Measurements from ENCODE around the gene PDZD2. TPM values are rescaled to one million over a fixed set of nuclear protein-coding genes. Genes with fewer than 3 reads are reported as not detected.

Gene PDZD2
- total RNA-seq, 1 donor from 2014 or later = 1.1 TPM

- H3K9ac ChIP-seq = no peak overlapping the region
- Mint-ChIP-seq H3K4me1 (no peaks in the 10 kb centered on the region), H3K4me3 (no peak overlapping the region), H3K27ac (no peak overlapping the region), H3K9me3 (no peaks in the 10 kb centered on the region), H3K36me3 (no peaks in the 10 kb centered on the region), H3K27me3 (ENCODE audit: insufficient read depth, low read depth) (peaks cover 5% of the 10 kb centered on the region)
- no peak overlapping the region for H3K4me2 ChIP-seq
- H3F3A ChIP-seq (ENCODE audit: low read depth) = no peaks in the 10 kb centered on the region
- no peak for DNase-seq (ENCODE audit: low spot score)
- no peaks in the 10 kb centered on the region for H3K9me3 ChIP-seq (ENCODE audit: low read depth)
- no peaks in the 10 kb centered on the region for H4K20me1 ChIP-seq (ENCODE audit: low read depth)
- H3K27me3 ChIP-seq = no peaks in the 10 kb centered on the region
- no peaks in the 10 kb centered on the region for H3K36me3 ChIP-seq
- no peak overlapping the region for H3K4me3 ChIP-seq
- no peaks in the 10 kb centered on the region for H3K79me2 ChIP-seq (ENCODE audit: low read depth)
- TF ChIP-seq CTCF (IDR thresholded peaks at IDR 0.05) (no peak), EZH2 (IDR thresholded peaks at IDR 0.05) (no peak), EZH2phosphoT487 (IDR thresholded peaks at IDR 0.05) (no peak)
- no peaks in the 10 kb centered on the region for H3K4me1 ChIP-seq
- no peak overlapping the region for H3K27ac ChIP-seq
- no peak overlapping the region for H2AFZ ChIP-seq (replicated peaks)
Observed at GRCh38 chr5:31996909-31997308, 358.0 kb downstream of the PDZD2 start.

DNA sequence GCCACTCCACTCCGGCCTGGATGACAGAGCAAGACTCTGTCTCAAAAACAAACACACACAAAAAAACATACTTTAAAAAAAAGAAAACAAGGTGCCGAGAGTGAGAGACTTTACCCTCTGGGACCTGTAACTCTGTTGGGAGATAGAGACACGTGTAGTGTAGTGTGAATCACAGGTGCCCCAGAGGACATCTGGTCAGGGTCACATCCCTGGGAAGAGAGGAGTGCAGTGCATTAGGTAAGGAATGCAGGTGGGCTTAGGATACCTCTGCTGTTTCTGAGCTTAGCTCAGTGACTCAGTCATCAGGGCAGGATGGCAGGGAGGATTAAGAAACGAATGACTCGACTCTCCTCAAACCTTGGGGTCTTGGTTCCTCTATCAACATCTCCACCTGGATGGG, 360.5 kb downstream of the PDZD2 start:
- Mint-ChIP-seq H3K36me3 (no peaks in the 10 kb centered on the region), H3K27ac (peak overlapping the region; percentile 11), H3K27me3 (ENCODE audit: insufficient read depth, low read depth) (peaks cover 10% of the 10 kb centered on the region), H3K9me3 (no peaks in the 10 kb centered on the region), H3K4me1 (peaks cover 4% of the 10 kb centered on the region), H3K4me3 (no peak overlapping the region)
- no peaks in the 10 kb centered on the region for H3K36me3 ChIP-seq
- TF ChIP-seq CTCF (IDR thresholded peaks at IDR 0.05) (no peak), EZH2 (IDR thresholded peaks at IDR 0.05) (no peak), EZH2phosphoT487 (IDR thresholded peaks at IDR 0.05) (no peak)
- no peaks in the 10 kb centered on the region for H3K27me3 ChIP-seq
- no peaks in the 10 kb centered on the region for H3F3A ChIP-seq (ENCODE audit: low read depth)
- no peaks in the 10 kb centered on the region for H3K4me1 ChIP-seq
- no peak overlapping the region for H3K4me2 ChIP-seq
- no peak overlapping the region for H3K9ac ChIP-seq
- H3K9me3 ChIP-seq (ENCODE audit: low read depth) = no peaks in the 10 kb centered on the region
- no peaks in the 10 kb centered on the region for H4K20me1 ChIP-seq (ENCODE audit: low read depth)
- no peak for DNase-seq (ENCODE audit: low spot score)
- no peak overlapping the region for H2AFZ ChIP-seq (replicated peaks)
- no peaks in the 10 kb centered on the region for H3K79me2 ChIP-seq (ENCODE audit: low read depth)
- H3K27ac ChIP-seq = no peak overlapping the region
- H3K4me3 ChIP-seq = no peak overlapping the region

DNA sequence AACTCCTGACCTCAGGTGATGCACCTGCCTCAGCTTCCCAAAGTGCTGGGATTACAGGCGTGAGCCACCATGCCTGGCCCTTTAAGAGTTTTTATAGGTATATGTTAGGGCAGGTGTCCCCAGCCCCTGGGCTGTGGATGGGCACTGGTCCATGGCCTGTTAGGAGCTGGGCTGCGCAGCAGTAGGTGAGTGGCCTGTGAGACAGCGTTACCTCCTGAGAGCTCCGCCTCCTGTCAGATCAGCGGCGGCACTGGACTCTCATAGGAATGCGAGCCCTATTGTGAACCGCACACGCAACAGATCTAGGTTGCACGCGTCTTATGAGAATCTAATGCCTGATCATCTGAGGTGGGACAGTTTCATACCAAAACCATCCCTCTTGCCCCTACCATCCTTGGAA, 361.8 kb downstream of the PDZD2 start:
- Histone ChIP-seq H2AFZ (replicated peaks) (no peak overlapping the region), H3K4me1 (no peaks in the 10 kb centered on the region), H3K27me3 (no peaks in the 10 kb centered on the region), H3K79me2 (ENCODE audit: low read depth) (no peaks in the 10 kb centered on the region), H3K9me3 (ENCODE audit: low read depth) (no peaks in the 10 kb centered on the region), H3K4me2 (no peak overlapping the region), H3K27ac (no peak overlapping the region), H3F3A (ENCODE audit: low read depth) (no peaks in the 10 kb centered on the region), H3K36me3 (no peaks in the 10 kb centered on the region), H3K4me3 (no peak overlapping the region), H4K20me1 (ENCODE audit: low read depth) (no peaks in the 10 kb centered on the region), H3K9ac (no peak overlapping the region)
- DNase-seq (ENCODE audit: low spot score) = no peak
- Mint-ChIP-seq H3K9me3 (no peaks in the 10 kb centered on the region), H3K27me3 (ENCODE audit: insufficient read depth, low read depth) (peaks cover 10% of the 10 kb centered on the region), H3K4me3 (no peak overlapping the region), H3K36me3 (no peaks in the 10 kb centered on the region), H3K4me1 (peaks cover 4% of the 10 kb centered on the region), H3K27ac (peak overlapping the region; percentile 15)
- TF ChIP-seq EZH2 (IDR thresholded peaks at IDR 0.05) = no peak
- no peak for TF ChIP-seq EZH2phosphoT487 (IDR thresholded peaks at IDR 0.05)
- TF ChIP-seq CTCF (IDR thresholded peaks at IDR 0.05) = no peak

Measured in neural progenitor cell (in vitro differentiated cells).